Eye (tissue), 1 donor: ENCODE data around the gene ST3GAL6.

Source experiments
- DNase-seq: peaks from one replicate; pipeline ENCODE4 v3.0.0-alpha.2; 2015

Gene ST3GAL6

DNA sequence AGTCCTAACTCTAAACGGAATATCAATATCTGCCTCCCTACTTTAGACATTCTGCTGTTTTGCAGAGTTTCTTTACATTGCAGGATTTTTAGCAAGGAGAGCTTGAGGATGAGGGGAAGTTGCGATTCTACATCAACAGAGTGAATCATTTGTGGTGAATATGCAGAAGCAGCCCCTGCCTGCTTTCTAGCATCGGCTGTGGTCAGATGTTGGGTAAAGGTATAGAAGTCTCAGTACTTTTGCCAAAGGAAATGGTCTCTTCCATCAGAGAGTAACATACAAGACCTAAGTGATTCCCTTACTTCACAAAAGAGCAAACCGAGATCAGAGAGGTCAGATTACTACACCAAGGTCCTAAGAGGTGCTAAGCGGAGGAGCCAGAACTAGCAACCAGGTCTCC, 15.2 kb downstream of the ST3GAL6 start:
- DNase-seq, result no peak

DNA sequence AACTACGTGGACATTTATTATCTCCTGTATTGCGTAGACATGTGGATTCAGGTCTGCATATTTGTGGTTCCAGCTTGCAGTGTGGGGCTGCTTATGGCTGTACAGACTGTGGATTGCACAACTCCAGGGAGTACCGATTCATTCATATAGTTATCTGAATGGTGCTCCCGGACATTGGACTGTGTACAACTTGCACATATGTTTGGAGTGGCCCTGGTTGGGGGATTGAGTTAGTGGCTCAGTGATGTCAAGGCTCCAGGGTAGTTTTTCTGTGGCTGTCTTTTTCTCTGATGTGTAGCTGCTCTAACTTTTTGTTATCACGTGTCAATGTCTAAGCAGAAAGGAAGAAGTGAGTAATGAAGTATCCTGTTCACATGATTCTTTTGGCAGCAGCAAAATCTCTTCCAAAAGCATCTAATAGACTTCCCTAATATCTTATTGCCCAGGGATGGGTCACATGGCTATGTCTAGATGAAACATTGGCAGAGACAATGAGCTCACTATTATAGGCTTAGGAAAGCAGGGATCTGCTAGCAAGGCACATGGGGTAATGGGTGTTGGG, 15.8 kb downstream of the ST3GAL6 start:
- no peak for DNase-seq

DNA sequence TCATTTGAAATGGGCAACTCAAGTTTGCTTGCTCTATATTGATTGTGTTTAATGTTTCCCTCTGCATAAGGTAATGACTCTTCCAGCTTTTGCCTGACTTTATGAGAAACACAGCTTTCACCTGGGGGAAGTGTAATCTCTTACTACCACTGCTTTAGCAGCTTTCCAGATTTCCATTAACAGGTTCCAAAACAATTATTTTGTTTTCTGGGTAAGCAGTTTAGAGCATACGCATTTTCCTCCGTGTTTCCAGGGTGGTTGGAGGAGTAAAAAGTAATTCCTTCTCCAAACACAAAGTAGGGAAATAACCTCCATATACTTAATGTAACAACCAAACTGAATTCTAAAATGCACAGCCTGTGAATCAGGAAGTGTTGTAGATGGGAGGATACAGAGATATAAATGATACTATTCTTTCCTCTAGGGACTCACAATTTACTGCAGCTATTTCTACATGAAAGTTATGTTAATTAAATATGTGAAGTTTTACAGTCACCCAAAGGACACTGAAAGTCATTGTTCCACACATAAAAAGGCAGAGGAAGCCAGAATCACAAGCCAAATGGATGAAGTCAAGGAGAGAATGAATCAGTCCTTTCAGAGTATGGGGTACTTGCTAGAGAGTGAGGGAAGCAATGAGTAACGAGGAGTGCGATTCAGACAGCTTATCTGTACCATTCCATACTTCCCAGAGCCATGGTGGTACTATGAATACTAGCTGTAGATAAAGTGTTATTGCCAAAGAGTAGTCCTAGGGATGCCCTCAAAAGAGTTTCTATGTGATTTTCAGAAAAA, 16.6 kb downstream of the ST3GAL6 start:
- DNase-seq, result no peak

DNA sequence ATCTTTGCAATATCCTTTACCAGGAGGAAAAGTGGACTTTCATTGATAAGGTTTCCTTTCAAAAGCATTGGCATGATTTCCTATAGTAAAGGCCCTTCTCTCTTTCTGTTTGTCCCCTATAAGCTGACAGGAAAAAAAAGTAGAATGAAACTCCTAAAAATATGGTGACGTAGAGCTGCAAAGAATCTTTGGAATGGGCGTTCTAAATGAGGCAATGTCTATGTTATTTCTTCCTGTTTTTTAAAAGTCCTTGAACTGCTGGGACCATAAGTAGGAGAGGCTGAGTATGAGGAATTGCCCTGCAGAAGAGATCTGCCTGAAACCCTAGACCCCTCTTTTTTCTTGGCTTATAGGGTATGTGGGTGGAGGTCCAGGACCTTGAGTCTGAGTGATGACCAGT, 17.2 kb downstream of the ST3GAL6 start:
- no peak for DNase-seq

DNA sequence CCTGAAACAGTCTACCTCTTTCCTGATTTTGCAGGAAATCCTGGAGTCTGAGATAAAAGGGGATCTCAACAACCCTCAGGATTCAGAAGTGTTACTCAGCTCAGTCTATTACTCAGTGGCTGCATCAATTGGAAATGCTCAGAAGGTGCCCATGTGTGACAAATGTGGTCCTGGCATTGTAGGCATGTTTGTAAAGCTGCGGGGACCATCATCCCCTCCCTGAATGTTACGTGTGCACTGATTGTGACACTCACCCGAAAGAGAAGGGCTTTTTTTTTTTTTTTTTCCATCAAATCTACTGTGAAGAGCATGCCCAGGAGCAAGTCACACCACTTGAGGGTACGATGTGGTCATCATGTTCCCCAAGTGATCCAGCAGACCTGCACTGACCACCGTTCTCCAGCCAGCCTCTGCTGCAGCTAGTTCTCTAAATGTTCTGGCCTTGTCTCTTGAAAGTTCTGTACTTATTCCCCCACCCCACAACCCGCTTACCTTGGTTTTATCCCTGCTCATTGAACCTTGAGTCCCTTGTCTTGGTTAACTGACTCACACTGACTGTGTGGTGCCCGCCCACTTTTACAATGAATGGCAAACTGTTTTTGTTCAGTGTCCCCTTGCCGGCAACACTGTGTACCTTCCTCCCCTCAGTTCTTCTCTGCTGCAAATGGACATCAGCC, 19.8 kb downstream of the ST3GAL6 start:
- DNase-seq, result no peak

DNA sequence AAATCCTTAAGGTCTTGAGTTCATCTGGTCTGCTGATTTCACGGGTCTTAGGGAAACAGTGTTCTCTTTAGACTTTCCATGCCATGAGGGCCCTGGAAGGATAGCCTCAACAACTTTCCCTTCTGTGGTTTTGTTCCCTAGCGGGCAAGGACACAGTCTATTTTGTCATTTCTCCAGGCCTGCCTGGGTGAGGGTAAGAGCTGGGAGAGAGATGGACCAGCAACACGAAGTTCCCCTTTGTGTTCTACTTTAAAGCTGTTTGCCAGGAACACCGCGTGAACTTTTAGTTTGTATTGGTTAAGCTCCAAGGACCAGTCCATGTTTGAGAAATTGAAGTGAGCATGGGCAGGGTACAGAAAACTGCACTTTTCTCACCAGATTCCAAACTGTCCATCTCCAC, 20.9 kb downstream of the ST3GAL6 start:
- DNase-seq, result no peak

DNA sequence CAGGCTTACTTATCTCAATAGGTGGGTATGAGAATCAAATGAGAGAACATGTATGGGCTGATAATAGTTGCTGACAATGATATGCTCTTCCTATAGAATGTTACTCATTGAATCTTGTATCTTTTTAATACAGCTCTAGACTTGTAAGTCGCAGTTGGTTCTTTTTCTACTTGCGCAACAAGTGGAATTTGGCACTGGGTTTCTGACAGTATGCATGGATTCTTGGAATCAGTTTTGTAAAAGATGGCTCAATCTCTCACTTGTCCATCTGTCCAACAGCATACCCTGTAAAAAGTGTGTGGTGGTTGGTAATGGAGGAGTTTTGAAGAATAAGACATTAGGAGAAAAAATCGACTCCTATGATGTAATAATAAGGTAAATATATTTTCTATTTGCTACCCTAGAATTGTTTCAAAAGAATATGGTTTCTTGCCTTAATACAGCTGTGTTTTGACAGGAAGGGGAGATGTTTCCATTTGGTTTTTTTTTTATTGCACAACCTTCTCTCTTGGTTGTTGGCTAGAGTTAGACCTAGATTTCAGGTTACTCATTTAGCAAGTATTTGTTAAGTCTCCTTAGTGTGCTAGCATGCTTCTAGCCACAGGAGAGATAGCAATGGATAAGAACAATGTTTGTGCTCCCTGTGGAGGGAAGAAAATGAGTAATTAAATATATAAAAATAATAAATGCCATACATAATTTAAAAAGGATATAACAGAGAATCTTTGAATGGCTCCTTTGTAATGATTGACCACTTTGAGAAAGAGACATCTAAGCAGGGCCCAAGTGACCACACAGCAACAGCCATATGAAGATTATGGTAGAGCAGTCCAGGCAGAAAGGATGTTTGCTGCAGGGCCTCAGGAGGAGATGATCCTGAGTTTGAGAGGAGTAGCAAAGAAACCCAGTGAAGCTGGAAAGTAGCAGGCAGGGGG, 21.8 kb downstream of the ST3GAL6 start:
- no peak for DNase-seq

DNA sequence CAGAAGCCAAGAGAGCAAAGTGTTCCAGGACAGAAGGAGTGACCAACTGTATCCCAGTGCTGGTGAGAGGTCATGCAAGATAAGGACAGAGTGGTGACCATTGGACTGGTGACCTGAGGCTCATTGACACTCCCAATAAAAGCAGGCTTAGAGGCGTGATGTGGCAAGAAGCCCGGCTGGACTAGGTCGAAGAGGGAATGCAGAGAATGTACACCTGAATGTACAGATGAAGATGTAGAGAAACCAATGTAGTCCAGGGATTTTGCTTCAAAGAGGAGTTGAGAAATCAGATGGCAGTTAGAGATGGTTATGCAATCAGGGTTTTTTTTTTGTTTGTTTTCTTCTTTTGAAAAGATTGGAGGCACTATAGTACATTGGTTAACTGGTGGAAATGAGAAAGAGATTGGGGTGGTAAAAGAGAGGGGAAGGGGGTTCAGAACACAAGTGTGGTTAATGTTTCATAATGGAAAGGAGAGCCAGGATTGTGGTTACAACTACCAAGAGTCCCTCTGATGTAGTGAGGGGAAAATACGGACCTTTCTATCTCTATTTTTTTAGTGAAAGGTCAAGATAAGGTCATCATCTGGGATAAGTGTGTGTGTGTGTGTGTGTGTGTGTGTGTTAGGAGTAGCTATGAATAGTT, 23.3 kb downstream of the ST3GAL6 start:
- DNase-seq, result no peak

DNA sequence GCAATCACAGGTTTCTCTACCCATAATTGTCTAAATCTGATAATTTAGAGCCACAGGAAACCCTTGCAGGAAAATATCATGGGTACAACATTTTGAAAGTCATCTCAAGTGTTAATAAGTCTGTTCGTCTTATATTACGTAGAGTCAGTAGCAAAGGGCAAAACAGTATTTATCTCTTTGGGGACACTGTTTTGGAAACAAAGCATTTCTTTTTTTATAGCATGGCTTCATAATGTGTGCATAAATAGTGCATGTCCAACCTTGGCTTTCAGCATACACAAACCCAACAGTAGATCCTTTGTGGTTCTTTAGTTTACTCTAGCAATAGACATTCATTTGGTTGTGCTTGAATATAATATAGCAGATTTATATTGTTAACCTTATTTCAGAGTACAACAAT, 24.0 kb downstream of the ST3GAL6 start:
- no peak for DNase-seq

DNA sequence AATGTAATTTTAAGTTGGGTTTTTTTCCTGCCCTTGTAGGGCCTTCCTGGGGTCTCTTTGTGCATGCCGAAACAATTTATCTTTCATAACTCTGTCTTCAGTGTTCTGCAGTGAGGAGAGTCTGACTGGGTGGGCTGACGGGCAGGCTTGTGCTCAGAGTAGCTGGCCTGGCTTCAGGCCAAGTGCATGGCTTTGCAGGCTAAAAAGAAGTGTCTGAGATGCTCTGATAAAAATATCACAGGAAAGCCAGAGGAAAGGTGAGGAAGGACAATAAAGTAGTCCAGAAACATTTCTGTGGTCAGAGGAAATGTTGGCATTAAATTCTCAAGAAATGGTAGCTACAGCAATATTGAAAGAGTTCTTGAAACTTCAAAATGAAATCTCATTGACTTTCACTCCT, 25.5 kb downstream of the ST3GAL6 start:
- DNase-seq, result peak; percentile 42

DNA sequence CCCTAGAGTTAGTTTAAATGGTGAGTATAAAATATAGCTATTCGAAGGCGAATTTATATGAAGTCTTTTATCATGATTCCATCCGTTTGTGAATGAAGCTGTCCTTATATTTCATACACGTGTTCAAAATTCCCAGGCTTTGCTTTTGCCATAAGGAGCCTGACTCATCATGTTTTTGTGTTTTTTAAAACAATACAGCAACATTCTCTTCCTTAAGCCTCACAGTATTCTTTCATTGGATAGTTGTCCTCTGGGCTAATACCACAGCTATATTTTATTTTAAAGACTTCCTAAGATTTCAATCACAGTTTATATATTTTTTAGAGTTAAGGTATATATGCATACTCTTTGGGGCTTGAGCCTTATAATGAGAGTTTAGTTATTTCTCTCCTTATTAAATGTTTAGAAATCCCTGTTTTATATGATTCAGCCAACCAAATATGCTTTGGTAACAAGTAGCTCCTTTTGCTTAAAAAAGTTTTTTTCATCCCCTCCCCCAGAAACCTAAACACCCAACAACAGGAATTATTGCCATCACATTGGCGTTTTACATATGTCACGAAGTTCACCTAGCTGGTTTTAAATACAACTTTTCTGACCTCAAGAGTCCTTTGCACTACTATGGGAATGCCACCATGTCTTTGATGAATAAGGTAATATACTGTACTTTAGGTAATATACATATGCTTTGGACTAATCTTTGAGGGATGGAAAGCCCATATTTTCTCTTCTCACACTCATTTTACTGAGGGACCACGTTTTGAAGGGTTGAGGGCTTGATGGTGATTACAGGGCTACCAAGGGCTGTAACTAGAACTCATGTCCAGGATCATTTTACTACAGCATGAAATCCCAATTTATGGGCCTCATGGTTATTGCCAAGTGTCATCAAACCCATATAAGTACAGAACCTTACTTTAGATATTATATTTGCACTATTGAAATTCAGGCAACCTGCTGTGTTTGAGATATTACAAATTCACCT, 28.5 kb downstream of the ST3GAL6 start:
- no peak for DNase-seq

DNA sequence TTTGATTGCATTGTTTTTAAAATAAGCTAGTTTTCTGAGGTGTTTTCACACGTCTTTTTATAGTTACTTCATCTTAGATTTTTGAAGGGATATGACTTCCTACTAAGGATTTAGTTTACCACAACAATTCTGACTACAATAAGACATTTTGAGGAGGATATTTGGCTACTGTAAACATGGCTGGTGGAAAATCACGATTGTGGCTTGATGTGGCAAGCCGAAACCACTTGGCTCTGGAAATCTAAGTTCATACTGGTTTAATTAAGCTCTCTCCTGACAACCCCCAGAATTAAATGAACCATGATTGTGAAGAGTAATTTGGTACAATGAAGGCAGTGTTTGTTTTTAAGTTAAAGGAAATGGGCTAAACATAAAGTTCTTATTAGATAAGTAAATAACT, 30.8 kb downstream of the ST3GAL6 start:
- no peak for DNase-seq

DNA sequence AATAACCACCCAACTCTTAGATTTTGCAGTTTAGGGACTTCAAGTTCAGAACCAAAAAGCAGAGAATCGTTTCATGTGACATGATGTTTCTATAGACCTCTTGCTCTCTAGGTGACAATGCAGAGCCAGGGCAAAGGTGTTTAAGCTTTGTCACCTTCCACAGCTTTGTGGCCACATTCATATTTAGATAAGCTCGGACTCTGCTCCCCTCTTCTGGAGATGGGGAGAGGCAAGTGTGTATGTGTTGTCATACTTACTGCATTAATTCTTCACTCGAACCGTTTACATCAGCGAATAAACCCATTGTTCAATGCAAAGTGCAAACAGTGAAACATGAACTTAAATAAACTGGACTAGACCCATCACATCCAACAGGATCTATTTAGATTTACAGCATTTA, 33.2 kb downstream of the ST3GAL6 start:
- no peak for DNase-seq

DNA sequence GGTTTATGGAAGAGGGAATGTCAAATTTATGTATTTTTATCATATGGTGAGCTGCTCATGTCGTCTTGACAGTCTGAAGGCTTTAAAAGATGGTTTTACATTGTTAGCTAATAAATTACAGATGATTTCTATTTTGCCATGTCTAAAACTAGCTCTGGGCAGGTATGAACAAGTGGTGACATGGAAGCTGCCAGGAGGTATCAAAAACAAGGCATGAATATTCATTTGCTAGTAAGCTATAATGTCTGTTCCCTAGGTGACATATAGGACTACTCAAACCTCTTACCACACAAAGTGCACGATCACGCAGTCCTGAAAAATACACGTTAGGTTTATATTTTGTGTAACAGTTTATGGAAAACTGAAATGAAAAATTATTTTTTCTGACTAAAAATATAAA, 34.8 kb downstream of the ST3GAL6 start:
- no peak for DNase-seq

DNA sequence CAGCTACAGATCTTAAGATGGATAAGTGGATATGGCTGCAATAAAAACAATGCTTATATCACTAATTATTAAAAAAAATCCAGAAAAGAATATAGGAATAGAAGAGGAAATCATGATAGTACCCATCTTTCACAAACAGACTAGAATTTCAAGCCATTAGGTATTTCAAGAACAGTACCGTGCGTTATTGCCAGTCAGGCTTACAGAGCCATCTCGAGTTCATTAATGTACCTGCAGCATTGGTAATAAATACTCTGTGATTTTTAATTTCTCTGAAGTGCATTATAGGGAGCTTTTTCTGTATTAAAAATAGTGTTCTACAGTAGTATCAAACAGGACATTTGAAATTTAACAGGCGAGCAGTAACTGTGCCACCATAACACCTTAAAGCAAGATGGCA, 35.7 kb downstream of the ST3GAL6 start:
- DNase-seq, result no peak

DNA sequence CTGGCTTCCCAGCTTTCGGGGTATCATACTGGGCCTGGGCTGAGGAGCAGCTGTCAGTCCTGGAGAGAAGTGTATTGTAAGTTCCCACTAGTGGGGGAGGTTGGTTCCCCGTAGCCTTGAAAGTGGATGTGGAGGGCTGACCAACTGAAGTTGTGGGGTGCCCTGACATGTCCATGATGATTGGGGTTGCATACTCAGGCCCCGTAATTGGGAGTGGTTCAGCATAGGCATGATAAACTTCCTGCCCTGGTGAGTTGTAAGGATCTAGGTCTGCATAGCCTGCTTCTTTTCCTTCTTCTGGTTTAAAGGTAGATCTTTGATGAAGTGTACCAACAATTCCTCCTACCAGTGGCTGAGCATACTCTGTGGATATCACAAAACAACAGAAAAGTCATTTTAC, 36.3 kb downstream of the ST3GAL6 start:
- DNase-seq, result no peak

DNA sequence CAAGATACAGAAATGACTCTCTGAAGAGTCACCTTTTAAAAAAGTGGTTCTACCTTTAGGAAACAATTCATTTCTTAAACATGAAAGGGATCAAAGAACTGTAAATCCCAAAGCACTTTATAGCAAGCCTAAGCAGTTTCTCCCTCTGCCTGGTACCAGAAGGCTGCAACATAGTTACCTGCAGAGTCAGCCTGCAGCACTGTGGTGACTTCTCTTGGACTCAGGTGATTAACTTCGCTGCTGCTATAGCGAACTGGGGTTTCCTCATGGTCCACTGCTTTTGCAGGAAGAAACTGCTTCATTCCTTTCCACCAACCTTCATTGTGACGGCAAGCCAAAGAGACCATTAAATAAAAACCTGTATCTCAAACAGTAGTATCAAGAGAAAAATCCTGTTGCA, 37.3 kb downstream of the ST3GAL6 start:
- DNase-seq, result no peak

DNA sequence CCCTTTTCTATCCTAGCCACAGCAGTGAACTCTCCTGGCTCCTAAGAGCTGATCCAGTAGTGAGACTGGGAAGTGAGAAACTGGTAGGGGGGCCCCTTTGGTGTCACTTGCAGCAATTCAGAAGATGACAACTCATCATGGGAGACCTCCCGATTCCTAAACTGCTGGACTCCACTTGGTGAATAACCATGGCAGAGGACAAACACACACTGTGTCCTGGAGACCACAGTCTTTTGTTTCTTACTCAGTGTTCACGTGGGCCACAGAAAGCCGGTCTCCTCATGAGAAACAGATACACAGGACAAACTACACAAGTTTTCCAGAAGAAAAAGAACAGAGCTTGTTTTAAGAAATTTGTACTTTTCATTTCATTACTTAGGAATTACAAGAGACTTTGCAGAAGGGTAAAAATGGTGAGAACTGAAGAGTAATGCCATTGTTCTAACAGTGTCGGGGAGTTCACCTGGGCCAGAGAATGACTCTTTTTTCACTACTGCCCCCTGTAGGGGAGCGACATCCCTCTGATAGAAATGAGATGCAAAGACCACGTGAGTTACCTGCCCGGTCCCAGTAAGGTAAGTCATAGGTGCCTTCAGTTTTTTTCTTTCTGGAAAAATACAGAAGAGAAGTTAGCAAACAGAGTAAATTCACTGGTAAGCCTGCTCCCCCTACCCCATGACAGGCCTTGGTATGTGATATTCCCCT, 38.1 kb downstream of the ST3GAL6 start:
- no peak for DNase-seq

DNA sequence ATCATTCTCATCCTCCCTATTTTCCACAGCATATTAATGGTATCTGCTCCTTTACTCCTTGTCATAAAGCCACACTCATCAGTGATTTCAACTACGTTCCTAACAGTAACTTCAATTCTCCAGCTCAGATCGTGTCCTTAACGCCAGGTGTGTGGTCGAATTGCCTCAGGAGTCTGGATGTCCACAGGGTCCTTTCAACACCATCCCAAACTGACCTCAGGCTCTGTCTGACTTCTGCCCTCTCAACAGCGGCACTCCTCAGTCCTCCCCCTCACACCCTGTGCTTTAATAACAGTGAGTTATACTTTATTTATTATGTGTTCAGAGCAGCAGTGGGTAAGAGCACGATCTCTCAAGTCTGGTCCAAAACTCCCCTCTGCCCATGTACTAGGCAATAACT, 42.4 kb downstream of the ST3GAL6 start:
- no peak for DNase-seq

DNA sequence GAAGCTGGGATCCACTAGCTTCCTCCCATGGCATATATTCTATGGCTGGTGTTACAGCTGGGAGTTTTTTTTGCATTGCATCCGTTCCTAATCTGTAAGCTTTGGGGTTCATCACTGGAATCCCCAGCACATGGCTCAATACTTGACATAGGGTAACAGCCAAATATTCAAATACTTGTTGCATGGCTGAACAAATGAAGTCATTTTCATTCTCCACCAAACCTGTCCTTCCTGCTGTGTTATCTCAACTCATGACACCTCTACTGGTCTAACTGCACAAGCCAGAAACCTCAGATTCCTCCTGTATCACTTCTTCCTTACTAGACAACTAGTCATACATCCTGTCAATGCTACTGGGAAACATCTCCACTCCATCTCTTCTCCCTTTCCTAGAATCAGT, 43.4 kb downstream of the ST3GAL6 start:
- no peak for DNase-seq

DNA sequence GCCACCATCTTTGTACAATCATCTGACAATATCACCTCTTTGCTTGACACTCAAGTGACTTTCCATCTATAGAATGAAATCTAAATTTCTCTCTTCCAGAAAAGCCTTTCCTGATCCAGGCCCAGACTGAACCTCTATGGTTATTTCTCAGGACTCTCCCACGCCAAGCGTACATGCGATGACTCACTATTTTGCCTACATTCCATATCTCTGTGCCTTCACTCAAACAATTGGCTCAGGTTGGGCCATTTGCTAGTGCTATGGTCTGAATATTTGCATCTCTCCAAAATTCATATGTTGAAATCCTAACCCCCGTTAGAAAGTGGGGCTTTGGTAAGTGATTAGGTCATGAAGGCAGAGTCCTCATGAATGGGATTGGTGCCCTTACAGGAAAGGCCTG, 43.9 kb downstream of the ST3GAL6 start:
- DNase-seq, result no peak
